AG04449 (cell line): ENCODE measurements around the gene COMMD1.

Experiments
- CTCF ChIA-PET: fragments of 350-600 bp; formaldehyde crosslinking; extraction: SDS; loops from one replicate; lab custom pipeline; 2021; ENCODE audit warnings: antibody characterized with exemption; lab: Yijun Ruan, JAX
- POLR2A ChIA-PET: fragments of 400-600, 350-600 bp; formaldehyde crosslinking; extraction: SDS; loops from one replicate; lab custom pipeline; 2020; ENCODE audit warnings: antibody characterized with exemption, inconsistent platforms; lab: Yijun Ruan, JAX
- DNase-seq: peaks from one replicate; pipeline ENCODE4 v3.0.0-alpha.2; 2010; ENCODE audit warnings: low read depth, low spot score
- H3K4me3 ChIP-seq: 2 replicates; pipeline ENCODE4 v1.5.1; 2011; ENCODE audit warnings: low read depth, mild to moderate bottlenecking, control low read depth, low read length
- TF ChIP-seq, protein P1 (sequence below): IDR thresholded peaks from one replicate; pipeline ENCODE4 v1.5.1; 2011; ENCODE audit warnings: mild to moderate bottlenecking, moderate library complexity, low read length, control low read depth, inconsistent platforms; ENCODE audit not compliant: insufficient read depth; ENCODE audit errors: missing control alignments

The COMMD1 gene

DNA sequence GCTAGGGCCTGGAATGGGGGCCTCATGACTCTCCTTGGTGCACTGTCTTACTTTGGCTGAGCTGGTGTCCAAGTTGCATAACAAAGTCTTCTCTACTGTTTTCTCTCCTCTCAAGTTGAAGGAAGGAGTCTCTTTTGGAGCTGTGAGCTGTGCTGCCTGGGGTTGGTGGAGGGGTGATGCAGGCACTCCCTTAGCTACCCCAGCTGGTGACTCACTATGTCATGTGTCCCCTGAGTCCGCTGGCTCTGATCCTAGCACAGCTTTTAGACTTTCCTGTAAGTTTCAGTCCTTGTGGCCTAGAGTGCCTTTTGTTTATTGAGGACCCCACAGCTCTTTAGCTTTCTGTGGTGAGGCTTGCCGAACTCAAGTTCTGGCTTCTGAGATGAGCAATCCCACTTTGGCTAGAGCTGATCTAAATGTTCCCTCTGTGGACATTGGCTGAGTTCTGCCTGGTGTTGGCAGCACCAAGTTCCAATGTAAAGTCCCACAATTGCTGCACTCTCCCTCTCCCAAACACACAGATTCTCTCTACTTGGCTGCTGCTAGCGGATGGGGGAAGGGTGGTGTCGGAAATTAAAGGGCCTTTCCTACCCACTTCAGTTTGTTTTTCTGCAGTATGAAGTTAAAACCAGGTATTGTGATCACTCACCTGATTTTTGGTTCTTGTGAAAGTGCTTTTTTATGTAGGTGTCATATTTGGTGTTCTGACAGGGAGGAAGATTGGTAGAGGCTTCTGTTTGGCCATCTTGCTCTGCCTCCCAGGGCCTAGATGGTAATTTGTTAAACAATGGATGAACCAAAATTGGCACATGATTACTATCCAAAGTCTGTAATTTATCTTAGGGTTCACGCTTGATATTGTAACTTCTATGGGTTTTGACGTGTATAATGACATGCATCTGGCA, 83.2 kb downstream of the COMMD1 start:
- H3K4me3 ChIP-seq: no peak overlapping the region
- no peak for DNase-seq
- POLR2A ChIA-PET: no interaction called here
- TF ChIP-seq, protein P1, sequence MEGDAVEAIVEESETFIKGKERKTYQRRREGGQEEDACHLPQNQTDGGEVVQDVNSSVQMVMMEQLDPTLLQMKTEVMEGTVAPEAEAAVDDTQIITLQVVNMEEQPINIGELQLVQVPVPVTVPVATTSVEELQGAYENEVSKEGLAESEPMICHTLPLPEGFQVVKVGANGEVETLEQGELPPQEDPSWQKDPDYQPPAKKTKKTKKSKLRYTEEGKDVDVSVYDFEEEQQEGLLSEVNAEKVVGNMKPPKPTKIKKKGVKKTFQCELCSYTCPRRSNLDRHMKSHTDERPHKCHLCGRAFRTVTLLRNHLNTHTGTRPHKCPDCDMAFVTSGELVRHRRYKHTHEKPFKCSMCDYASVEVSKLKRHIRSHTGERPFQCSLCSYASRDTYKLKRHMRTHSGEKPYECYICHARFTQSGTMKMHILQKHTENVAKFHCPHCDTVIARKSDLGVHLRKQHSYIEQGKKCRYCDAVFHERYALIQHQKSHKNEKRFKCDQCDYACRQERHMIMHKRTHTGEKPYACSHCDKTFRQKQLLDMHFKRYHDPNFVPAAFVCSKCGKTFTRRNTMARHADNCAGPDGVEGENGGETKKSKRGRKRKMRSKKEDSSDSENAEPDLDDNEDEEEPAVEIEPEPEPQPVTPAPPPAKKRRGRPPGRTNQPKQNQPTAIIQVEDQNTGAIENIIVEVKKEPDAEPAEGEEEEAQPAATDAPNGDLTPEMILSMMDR: no peak
- CTCF ChIA-PET: interaction anchor here (0.6 kb wide), 1 partner anchor 12 kb away, joined by 3 read pairs; no protein-coding TSS in a partner anchor

DNA sequence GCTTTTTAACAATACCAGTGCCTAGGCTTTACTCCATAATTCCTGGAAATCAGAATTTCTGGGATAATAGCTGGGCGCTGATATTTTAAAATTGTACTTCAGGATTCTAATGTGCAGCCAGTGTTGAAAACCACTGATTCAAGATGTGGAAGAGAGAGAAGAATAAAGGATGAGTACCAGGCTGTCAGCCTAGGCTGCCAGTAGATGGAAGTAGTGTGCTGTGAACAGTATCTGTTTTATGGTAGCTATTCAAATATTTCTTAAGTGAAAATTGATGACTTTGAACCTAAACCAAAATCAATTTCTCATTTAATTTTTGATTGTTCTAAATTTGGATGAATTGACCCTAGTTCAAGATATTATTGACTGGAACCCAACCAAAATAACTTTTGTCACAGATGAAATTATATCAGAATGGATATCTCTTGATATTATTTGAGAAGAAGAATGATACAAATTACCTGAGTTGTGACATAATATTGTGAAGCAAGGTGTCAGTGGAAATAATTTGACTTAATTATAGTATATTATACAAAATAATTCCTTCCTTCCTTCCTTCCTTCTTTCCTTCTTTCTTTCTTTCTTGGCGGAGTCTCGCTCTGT, 88.0 kb downstream of the COMMD1 start:
- ChIA-PET POLR2A (no interaction called here), CTCF (interaction anchor here (0.6 to 4.6 kb wide), 26 partner anchors 10 to 463 kb away, joined by 3 to 103 read pairs (median 4); no protein-coding TSS in a partner anchor)
- H3K4me3 ChIP-seq: no peak overlapping the region
- TF ChIP-seq, protein P1: peak; percentile 72
- DNase-seq: peak; percentile 2

DNA sequence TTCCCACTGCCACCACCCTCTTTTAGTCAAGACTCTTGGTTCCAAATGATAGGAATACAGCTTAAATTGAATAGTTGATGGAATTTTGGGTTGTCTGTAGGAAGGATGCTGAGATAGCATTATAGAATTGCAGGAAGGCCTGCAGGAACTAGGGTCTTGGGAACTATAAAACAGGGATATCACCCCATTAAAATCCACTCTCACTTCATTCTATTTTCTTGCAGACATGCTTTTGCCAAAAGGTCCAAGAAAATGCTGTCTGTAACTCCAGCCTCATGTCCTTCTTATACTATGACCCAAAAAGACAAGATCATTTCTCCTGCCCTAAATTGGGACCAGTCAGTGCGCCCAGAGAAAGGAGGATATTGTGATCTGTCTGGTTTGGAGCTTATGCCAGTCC, 89.1 kb downstream of the COMMD1 start:
- TF ChIP-seq, protein P1: no peak
- no peak overlapping the region for H3K4me3 ChIP-seq
- CTCF ChIA-PET: interaction anchor here (1.1 to 4.6 kb wide), 6 partner anchors 13 to 462 kb away, joined by 3 to 103 read pairs (median 6); no protein-coding TSS in a partner anchor
- no peak for DNase-seq
- POLR2A ChIA-PET: no interaction called here

DNA sequence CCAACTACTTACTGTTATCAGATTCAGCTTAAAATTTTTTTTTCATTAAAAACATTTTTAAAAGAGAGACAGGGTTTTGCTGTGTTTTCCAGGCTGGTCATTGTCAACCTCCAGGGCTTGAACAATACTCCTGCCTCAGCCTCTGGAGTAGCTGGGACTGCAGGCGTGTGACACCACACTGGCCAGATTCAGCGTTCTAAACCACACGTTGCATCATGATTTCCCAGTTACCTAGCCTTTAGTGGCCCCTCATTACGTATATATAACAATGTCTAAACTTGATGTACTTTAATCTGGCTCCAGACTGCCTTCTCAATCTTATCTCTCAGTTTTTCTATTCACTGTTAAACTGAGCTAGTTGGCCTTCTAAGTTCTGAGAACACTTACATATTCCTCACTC, 89.6 kb downstream of the COMMD1 start:
- ChIA-PET CTCF (interaction anchor here (0.7 to 4.6 kb wide), 5 partner anchors 8 to 418 kb away, joined by 3 to 103 read pairs (median 4); no protein-coding TSS in a partner anchor), POLR2A (no interaction called here)
- DNase-seq: no peak
- H3K4me3 ChIP-seq: no peak overlapping the region
- TF ChIP-seq, protein P1: no peak

DNA sequence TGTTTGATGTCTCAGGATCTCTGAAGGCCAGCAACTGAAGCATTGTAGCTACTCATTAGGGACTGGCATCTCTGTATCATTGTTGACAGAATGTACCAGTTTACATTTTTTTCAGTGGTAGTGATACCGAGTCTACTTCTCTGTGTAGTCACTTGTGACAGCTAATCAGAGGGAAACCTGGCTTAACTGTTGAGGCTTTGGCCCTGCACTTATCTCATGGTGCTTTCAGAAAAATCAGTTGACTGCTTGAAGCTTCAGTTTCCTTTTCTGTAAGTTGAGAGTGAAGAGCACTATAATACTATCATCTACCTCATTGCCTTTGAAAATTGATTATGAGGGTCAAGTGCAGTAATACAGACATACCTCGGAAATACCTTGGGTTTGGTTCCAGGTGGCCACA, 90.0 kb downstream of the COMMD1 start:
- TF ChIP-seq, protein P1: no peak
- no peak for DNase-seq
- no peak overlapping the region for H3K4me3 ChIP-seq
- POLR2A ChIA-PET: no interaction called here
- CTCF ChIA-PET: interaction anchor here (0.7 to 4.6 kb wide), 5 partner anchors 8 to 418 kb away, joined by 3 to 103 read pairs (median 4); no protein-coding TSS in a partner anchor

DNA sequence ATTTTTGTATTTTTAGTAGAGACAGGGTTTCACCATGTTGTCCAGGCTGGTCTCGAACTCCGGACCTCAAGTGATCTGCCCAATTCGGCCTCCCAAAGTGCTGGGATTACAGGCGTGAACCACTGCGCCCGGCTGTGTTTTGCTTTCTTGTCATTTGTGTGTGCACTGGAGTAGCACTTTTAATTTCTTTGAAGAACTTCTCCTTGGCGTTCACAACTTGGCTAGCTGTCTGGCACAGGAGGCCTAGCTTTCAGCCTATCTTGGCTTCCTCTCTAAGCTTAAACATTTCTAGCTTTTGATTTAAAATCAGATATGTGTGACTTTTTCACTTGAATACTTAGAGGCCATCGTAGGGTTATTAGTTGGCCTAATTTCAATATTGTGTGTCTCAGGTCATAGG, 93.0 kb downstream of the COMMD1 start:
- H3K4me3 ChIP-seq: no peak overlapping the region
- no peak for DNase-seq
- ChIA-PET CTCF (interaction anchor here (0.7 to 2.1 kb wide), 2 partner anchors 299 to 413 kb away, joined by 3 to 6 read pairs; no protein-coding TSS in a partner anchor), POLR2A (no interaction called here)
- TF ChIP-seq, protein P1: no peak
